GM23248 (cell line): ENCODE results near the gene JMJD7. TPM values are rescaled to one million over a fixed set of nuclear protein-coding genes. Genes with fewer than 3 reads are reported as not detected.

Experiments used
- DNase-seq: peaks from one replicate; pipeline ENCODE4 v3.0.0-alpha.2; 2015
- H2AFZ ChIP-seq: fragments of 200-600 bp; sonication (generic); 2 replicates; pipeline ENCODE4 v1.6.1; 2016; ENCODE audit warnings: antibody characterized with exemption
- H3F3A ChIP-seq: fragments of 200-600 bp; sonication (generic); 2 replicates; pipeline ENCODE4 v1.6.1; 2016; ENCODE audit warnings: mild to moderate bottlenecking, antibody characterized with exemption, mixed run types; ENCODE audit not compliant: insufficient read depth
- H3K27ac ChIP-seq: fragments of 200-600 bp; sonication (generic); 2 replicates; pipeline ENCODE4 v1.5.1; 2016; ENCODE audit warnings: mild to moderate bottlenecking
- H3K27me3 ChIP-seq: fragments of 200-600 bp; sonication (generic); replicated peaks from 2 replicates; pipeline ENCODE4 v1.6.1; 2016; ENCODE audit warnings: mild to moderate bottlenecking; ENCODE audit not compliant: insufficient read depth
- H3K36me3 ChIP-seq: fragments of 200-600 bp; sonication (generic); 2 replicates; pipeline ENCODE4 v1.6.1; 2016; ENCODE audit warnings: low read depth, mild to moderate bottlenecking
- H3K4me1 ChIP-seq: fragments of 200-600 bp; sonication (generic); 2 replicates; pipeline ENCODE4 v1.6.1; 2016; ENCODE audit warnings: mild to moderate bottlenecking; ENCODE audit not compliant: insufficient read depth
- H3K4me2 ChIP-seq: fragments of 200-600 bp; sonication (generic); one replicate; pipeline ENCODE4 v1.6.1; 2016; ENCODE audit warnings: mild to moderate bottlenecking; ENCODE audit not compliant: unreplicated experiment
- H3K4me3 ChIP-seq: fragments of 200-600 bp; sonication (generic); 2 replicates; pipeline ENCODE4 v1.5.1; 2016; ENCODE audit warnings: mild to moderate bottlenecking
- H3K79me2 ChIP-seq: fragments of 200-600 bp; sonication (generic); 2 replicates; pipeline ENCODE4 v1.6.1; 2016; ENCODE audit warnings: mild to moderate bottlenecking; ENCODE audit not compliant: insufficient read depth
- H3K9ac ChIP-seq: fragments of 200-600 bp; sonication (generic); 2 replicates; pipeline ENCODE4 v1.6.1; 2016; ENCODE audit warnings: mild to moderate bottlenecking
- H3K9me2 ChIP-seq: fragments of 200-600 bp; sonication (generic); 2 replicates; pipeline ENCODE4 v1.6.1; 2016; ENCODE audit warnings: mixed run types, mild to moderate bottlenecking, moderate library complexity; ENCODE audit not compliant: insufficient read depth
- H3K9me3 ChIP-seq: fragments of 200-600 bp; sonication (generic); one replicate; pipeline ENCODE4 v1.6.1; 2017; ENCODE audit warnings: low read depth
- H4K20me1 ChIP-seq: fragments of 200-600 bp; sonication (generic); 2 replicates; pipeline ENCODE4 v1.6.0; 2016; ENCODE audit not compliant: insufficient read depth
- EZH2 ChIP-seq: fragments of 200-600 bp; sonication (generic); IDR thresholded peaks from 2 replicates; pipeline ENCODE4 v1.6.1; 2018; ENCODE audit warnings: antibody characterized with exemption, mild to moderate bottlenecking; ENCODE audit not compliant: insufficient read depth, poor library complexity, severe bottlenecking
- EZH2phosphoT487 ChIP-seq: fragments of 200-600 bp; sonication (generic); IDR thresholded peaks from 2 replicates; pipeline ENCODE4 v1.6.1; 2018; ENCODE audit warnings: antibody characterized with exemption, moderate library complexity, mild to moderate bottlenecking, low read depth; ENCODE audit not compliant: insufficient read depth
- WGBS, 2 experiments: methylation state at CpG; one replicate each; pipeline ENCODE4 v1.1.6; 2015 to 2017; ENCODE audit warnings: low lambda C conversion rate in 2 of 2, low coverage in 1 of 2; ENCODE audit errors: missing lambda C conversion rate in 2 of 2; 5-methylcytosine and 5-hydroxymethylcytosine counted together
- in situ Hi-C: fragments of 300-500 bp; cut with MboI; formaldehyde crosslinking; loops from 2 replicates; pipeline ENCODE4 v1.15.0; 2020
- polyA plus RNA-seq: library from polyadenylated mRNA; unstranded; fragments of >200 nt; fragmentation: Nextera tagmentation; extraction: Ambion mirVana; gene quantifications from 2 replicates; pipeline ENCODE4 v1.2.1, GENCODE V29; 2016
- total RNA-seq: library from RNA; depleted of rRNA; stranded (reverse); fragments of >200 nt; shearing (Covaris generic); gene quantifications from 2 replicates; pipeline ENCODE4 v1.2.3, GENCODE V29; 2014

The JMJD7 gene
- total and polyA plus RNA-seq, 2 experiments from 2014 or later = 3.5 to 11.7 TPM

GRCh38 chr15:41780727-41781126, 47.2 kb upstream of the JMJD7 start:
- H2AFZ ChIP-seq = no peak overlapping the region
- H4K20me1 ChIP-seq = no peaks in the 10 kb centered on the region
- H3F3A ChIP-seq = peaks cover 48% of the 10 kb centered on the region
- H3K9me3 ChIP-seq = no peaks in the 10 kb centered on the region
- no peak for DNase-seq
- in situ Hi-C loops = no loop called here
- H3K4me3 ChIP-seq = no peak overlapping the region
- TF ChIP-seq EZH2phosphoT487 (no peak), EZH2 (no peak)
- H3K9ac ChIP-seq = no peak overlapping the region
- H3K27me3 ChIP-seq = no peaks in the 10 kb centered on the region
- H3K36me3 ChIP-seq = no peaks in the 10 kb centered on the region
- H3K4me2 ChIP-seq = no peak overlapping the region
- peaks cover 43% of the 10 kb centered on the region for H3K4me1 ChIP-seq
- no peaks in the 10 kb centered on the region for H3K9me2 ChIP-seq
- H3K27ac ChIP-seq = no peak overlapping the region
- peaks cover 100% of the 10 kb centered on the region for H3K79me2 ChIP-seq
- WGBS, 2 experiments = 92 to 95% methylated on average over 1 of the region's 1 CpG

- DNase-seq = no peak
- in situ Hi-C loops = no loop called here
- Histone ChIP-seq H2AFZ (no peak overlapping the region), H3K79me2 (peaks cover 99% of the 10 kb centered on the region), H3K4me1 (peaks cover 24% of the 10 kb centered on the region), H3K27me3 (no peaks in the 10 kb centered on the region), H3K27ac (no peak overlapping the region), H3K4me3 (no peak overlapping the region), H3F3A (peaks cover 29% of the 10 kb centered on the region), H3K9me2 (no peaks in the 10 kb centered on the region), H3K4me2 (no peak overlapping the region), H3K9ac (no peak overlapping the region), H3K9me3 (no peaks in the 10 kb centered on the region), H4K20me1 (no peaks in the 10 kb centered on the region), H3K36me3 (no peaks in the 10 kb centered on the region)
- TF ChIP-seq EZH2 (no peak), EZH2phosphoT487 (no peak)
- 95 to 99% methylated on average over 5 of the region's 5 CpGs for WGBS, 2 experiments
Measured at GRCh38 chr15:41782371-41783282, 45.3 kb upstream of the JMJD7 start.

- Histone ChIP-seq H3K4me1 (peaks cover 18% of the 10 kb centered on the region), H3K4me2 (no peak overlapping the region), H3K27me3 (no peaks in the 10 kb centered on the region), H3K9me3 (no peaks in the 10 kb centered on the region), H2AFZ (no peak overlapping the region), H3K79me2 (peaks cover 99% of the 10 kb centered on the region), H3F3A (peaks cover 23% of the 10 kb centered on the region), H3K9me2 (no peaks in the 10 kb centered on the region), H3K4me3 (no peak overlapping the region), H3K27ac (no peak overlapping the region), H3K36me3 (no peaks in the 10 kb centered on the region), H3K9ac (no peak overlapping the region), H4K20me1 (no peaks in the 10 kb centered on the region)
- WGBS, 2 experiments = 48 to 69% methylated on average over 1 of the region's 1 CpG
- no peak for DNase-seq
- TF ChIP-seq EZH2phosphoT487 = no peak
- no peak for TF ChIP-seq EZH2
- in situ Hi-C loops = no loop called here
Measured at GRCh38 chr15:41783296-41783695, 44.6 kb upstream of the JMJD7 start.

GRCh38 chr15:41788262-41788661, 39.6 kb upstream of the JMJD7 start:
- Histone ChIP-seq H3K9me2 (no peaks in the 10 kb centered on the region), H2AFZ (no peak overlapping the region), H3K4me2 (no peak overlapping the region), H3K4me3 (no peak overlapping the region), H3K36me3 (no peaks in the 10 kb centered on the region), H4K20me1 (no peaks in the 10 kb centered on the region), H3K79me2 (peaks cover 97% of the 10 kb centered on the region), H3K27me3 (no peaks in the 10 kb centered on the region), H3K9ac (no peak overlapping the region), H3K9me3 (no peaks in the 10 kb centered on the region), H3K4me1 (peaks cover 22% of the 10 kb centered on the region), H3K27ac (no peak overlapping the region), H3F3A (peaks cover 24% of the 10 kb centered on the region)
- no peak for TF ChIP-seq EZH2phosphoT487
- TF ChIP-seq EZH2 = no peak
- in situ Hi-C loops = no loop called here
- no peak for DNase-seq
- WGBS, 2 experiments = 91 to 100% methylated on average over 3 of the region's 3 CpGs
